DND-41 (cell line): ENCODE results near the gene TM4SF20.

Experiments
- EZH2 ChIP-seq: IDR thresholded peaks from 3 replicates; pipeline ENCODE4 v1.6.1; 2012; ENCODE audit warnings: borderline replicate concordance, low read depth, mild to moderate bottlenecking, moderate library complexity, low read length, inconsistent platforms; ENCODE audit not compliant: severe bottlenecking
- TF ChIP-seq, protein P1 (sequence below): IDR thresholded peaks from 2 replicates; pipeline ENCODE4 v1.5.1; 2012; ENCODE audit warnings: borderline replicate concordance, low read length, moderate library complexity, mild to moderate bottlenecking; ENCODE audit not compliant: poor library complexity, severe bottlenecking; ENCODE audit errors: extremely low read depth

DNA sequence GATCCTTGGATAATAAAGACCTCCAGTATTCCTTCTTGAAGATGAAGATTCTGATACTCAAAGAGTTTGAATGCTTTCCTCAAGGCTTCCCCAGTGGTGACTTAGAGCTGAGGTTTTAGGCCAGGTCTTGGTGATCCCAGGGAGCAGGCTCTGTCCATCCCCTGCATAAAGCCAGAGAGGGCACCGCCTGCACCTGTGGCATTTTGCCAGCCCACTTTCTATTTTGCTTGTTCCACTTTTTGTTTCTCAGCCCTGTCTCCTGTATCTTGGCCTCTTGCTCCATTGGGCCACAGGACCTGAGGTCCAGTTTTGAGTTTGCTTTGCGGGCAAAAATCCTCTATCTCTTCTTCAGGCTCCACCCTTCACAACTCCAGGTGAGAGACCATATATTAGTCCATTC, 15.3 kb upstream of the TM4SF20 start:
- TF ChIP-seq, protein P1, sequence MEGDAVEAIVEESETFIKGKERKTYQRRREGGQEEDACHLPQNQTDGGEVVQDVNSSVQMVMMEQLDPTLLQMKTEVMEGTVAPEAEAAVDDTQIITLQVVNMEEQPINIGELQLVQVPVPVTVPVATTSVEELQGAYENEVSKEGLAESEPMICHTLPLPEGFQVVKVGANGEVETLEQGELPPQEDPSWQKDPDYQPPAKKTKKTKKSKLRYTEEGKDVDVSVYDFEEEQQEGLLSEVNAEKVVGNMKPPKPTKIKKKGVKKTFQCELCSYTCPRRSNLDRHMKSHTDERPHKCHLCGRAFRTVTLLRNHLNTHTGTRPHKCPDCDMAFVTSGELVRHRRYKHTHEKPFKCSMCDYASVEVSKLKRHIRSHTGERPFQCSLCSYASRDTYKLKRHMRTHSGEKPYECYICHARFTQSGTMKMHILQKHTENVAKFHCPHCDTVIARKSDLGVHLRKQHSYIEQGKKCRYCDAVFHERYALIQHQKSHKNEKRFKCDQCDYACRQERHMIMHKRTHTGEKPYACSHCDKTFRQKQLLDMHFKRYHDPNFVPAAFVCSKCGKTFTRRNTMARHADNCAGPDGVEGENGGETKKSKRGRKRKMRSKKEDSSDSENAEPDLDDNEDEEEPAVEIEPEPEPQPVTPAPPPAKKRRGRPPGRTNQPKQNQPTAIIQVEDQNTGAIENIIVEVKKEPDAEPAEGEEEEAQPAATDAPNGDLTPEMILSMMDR = no peak
- TF ChIP-seq EZH2 = no peak
